ENCODE data around the gene GUCY1A2.

The GUCY1A2 gene

DNA sequence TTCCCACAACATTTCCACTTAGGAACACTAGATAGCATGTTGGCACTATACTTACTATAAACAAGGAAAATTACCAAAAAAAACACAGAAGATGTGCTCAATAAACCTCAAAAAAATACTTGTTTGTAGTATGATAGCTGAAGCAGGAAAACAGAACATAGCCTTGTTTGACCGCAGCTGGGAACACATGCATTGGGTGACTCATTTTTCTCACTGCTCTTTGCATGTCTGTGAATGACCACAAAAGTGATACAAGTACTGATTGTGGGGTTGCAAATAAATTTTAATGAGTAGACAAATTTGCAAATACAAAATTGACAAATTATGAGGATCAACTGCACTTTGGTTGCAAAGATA is 22.8 kb upstream of the GUCY1A2 start:
- H3K4me3 ChIP-seq (ENCODE audit: low read depth, low read length) = no peak overlapping the region
- no peak for TF ChIP-seq CTCF (IDR thresholded peaks at IDR 0.05; ENCODE audit: low read depth, low read length)

DNA sequence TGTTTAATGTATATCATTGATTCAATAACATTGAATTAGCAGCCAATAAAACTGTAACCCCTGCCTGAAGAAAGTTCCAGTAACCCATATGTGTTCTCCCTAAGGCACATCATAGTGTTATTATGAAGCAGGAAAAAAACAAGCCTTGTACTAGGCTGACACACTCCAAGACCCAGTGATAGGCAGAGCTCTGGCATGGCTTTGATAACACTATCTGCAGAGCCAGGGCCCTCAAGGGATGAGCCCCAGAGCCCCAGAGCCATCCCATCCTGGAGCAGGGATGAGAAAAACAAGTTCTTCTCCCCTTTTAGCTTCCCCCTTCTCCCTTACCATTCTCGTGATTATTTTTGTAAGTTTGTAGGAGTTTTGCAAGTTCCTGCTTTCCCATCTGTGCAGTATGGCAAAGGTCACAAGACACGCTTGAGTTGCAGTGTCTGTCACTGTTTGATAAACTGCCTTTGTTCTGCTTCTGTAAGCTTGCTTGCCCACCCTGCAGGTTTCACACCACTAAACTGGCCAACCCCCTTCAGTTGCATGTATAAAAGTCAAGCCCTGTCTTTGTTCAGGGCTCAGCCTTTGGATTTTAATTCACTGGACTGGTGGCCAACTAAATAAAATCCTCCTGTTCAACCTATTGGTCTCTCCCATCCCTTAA is 22.3 kb upstream of the GUCY1A2 start:
- H3K4me3 ChIP-seq (ENCODE audit: low read depth, low read length) = no peak overlapping the region
- no peak for TF ChIP-seq CTCF (IDR thresholded peaks at IDR 0.05; ENCODE audit: low read depth, low read length)

- TF ChIP-seq CTCF (IDR thresholded peaks at IDR 0.05; ENCODE audit: low read depth, low read length) = no peak
- no peak overlapping the region for H3K4me3 ChIP-seq (ENCODE audit: low read depth, low read length)
These were observed 7.4 kb upstream of the GUCY1A2 start for GRCh38 chr11:107025673-107026072.

DNA sequence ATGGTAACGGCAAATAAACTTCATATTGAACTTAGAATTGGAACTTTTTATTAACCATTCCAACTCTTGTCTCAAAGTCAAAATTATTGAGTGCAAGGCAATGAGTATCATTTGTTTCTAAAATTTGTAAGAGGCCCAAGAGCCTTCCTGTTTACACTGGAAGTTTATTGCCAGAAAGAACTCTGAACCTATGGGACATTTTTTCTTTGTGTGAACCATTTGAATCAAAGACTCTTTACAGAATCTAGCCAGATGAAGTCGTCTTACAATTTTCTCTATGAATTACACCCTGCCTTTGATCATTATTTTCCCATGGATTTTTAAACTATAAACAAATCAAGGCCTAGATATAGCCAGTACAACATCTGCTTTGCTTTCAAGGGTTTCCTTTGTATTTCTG is 2.3 kb upstream of the GUCY1A2 start:
- no peak overlapping the region for H3K4me3 ChIP-seq (ENCODE audit: low read depth, low read length)
- no peak for TF ChIP-seq CTCF (IDR thresholded peaks at IDR 0.05; ENCODE audit: low read depth, low read length)

DNA sequence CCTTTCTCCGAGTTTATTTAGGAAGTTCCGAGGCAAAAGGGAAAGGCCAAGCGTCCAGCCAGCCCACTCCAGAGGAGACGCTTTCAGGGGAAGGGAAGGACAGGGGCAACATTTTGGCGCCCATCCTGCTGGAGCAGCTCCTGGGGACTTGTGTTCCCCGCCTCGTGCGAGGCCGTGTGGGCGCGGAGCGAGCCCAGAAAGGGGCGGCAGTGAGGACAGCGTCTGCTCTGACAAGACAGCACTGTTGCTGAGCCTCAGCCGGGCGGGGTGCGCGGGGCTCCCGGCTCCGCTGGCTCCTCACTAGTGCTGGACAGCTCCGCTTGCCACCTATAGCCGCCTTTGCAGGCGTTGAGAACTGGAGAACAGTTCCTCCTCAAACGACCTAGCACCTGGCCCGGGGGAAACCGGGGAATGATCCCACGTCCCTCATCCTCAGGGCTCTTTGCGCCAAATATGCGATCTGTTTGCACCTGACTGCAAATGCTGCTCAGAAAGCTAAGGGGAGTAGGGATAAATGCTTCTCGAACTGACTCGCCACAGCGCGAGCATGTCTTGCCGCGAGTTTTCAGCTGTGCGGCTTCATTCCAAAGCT is 722 bp upstream of the GUCY1A2 start:
- H3K4me3 ChIP-seq (ENCODE audit: low read depth, low read length) = no peak overlapping the region
- TF ChIP-seq CTCF (IDR thresholded peaks at IDR 0.05; ENCODE audit: low read depth, low read length) = no peak

DNA sequence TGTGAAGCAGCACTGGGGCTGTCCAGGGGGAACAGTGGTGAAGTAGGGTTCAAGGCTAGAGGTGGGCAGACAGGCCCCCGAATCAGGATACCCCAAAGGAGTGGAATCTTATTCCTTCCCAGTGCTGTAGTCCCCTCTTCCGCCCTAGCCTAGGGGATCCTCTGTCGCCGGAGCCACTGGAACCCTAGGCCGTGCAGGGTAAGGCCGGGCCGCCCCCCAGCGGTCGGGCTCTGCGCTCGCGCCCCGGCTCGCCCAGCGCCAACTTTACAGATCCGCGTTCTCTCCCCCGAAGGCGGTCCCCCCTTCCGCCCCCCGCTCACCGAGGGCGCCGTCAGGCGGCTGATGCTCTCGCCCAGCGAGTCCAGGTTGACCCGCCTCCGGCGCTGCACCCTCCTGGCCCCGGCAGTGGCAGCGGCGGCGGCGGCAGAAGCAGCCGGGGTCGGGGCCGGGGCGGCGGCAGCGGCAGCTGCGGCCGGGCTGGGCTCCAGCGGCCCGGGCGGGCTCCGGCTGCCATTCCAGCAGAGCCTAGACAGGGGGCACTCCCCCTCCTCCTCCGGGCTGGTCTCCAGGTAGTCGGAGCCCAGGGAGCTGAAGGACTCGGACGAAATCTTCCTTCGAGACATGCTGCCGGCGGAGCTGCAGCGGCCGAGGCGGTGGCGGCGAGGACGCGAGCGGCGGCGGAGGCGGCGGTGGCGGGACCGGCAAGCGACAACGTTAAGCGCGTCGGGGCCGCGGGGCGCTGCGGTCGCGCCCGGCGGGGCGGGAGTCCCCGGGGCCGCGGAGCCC is 650 bp downstream of the GUCY1A2 start:
- TF ChIP-seq CTCF (IDR thresholded peaks at IDR 0.05; ENCODE audit: low read depth, low read length) = 0 out of 2 replicates have a peak, but pooled peaks have one; percentile 5
- peak overlapping the region; percentile 39 for H3K4me3 ChIP-seq (ENCODE audit: low read depth, low read length)

DNA sequence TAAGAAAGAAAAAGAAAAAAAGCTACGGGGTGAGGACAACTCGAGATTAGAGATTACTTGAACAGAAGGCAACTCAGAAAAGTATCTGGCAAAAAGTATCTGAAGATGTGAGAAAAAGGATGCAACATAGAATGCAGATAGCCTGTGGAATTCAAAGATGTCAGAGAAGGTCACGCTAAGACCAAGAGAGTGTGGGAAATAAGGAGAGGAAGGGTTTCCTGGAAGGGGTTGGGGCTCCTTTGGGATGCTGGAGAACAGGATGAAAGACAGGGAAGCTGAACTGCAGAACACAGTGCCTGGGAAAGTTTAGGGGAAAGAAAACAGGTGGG is 1.2 kb downstream of the GUCY1A2 start:
- peak overlapping the region; percentile 39 for H3K4me3 ChIP-seq (ENCODE audit: low read depth, low read length)
- no peak for TF ChIP-seq CTCF (IDR thresholded peaks at IDR 0.05; ENCODE audit: low read depth, low read length)

Data from WI38 (cell line).